EL (cell line): ENCODE results near the gene DAPL1.
A peak's percentile ranks its signal among the peaks of the same experiment; 100 is the strongest.

Experiments
- DNase-seq: peaks from one replicate; pipeline ENCODE4 v3.0.0-alpha.2; 2016

The DAPL1 gene, protein sequence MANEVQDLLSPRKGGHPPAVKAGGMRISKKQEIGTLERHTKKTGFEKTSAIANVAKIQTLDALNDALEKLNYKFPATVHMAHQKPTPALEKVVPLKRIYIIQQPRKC

DNA sequence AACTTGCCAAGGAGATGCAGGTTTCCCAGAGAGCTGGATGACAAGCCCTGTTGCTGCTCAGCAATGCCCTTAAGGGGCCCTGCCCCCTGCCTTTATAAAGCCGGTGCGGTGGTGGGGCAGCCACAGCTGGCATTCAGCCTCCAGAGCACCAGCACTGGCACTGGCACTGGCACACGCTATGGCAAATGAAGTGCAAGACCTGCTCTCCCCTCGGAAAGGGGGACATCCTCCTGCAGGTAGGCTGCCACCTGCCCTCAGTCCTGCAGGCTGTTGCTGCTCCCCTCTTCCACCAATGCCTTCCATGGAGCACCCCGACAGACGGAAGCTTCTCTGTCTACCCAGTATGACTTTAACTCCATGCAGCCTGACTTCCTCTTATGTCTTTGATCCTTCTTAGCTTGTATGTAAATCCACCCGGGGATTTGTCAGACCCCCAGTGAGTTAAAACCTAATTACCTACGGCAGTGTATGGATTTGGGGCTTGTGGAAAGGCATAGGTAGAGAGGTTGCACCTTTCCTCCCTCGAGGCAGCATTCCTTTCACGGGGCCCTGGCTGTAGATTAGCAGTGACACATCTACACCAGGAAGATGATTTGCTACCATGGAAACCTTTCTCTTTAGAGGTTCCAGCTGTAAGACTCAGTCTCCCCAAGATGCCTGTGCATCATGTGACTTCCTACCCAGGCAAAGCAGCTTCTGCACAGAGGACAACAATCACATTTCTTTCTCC is at the start of gene DAPL1:
Gene DAPL1, plus strand, starts transcription at position 123 of the 730 bp plus-strand sequence. Its CDS starts 56 bp downstream, at position 179.
- no peak for DNase-seq

DNA sequence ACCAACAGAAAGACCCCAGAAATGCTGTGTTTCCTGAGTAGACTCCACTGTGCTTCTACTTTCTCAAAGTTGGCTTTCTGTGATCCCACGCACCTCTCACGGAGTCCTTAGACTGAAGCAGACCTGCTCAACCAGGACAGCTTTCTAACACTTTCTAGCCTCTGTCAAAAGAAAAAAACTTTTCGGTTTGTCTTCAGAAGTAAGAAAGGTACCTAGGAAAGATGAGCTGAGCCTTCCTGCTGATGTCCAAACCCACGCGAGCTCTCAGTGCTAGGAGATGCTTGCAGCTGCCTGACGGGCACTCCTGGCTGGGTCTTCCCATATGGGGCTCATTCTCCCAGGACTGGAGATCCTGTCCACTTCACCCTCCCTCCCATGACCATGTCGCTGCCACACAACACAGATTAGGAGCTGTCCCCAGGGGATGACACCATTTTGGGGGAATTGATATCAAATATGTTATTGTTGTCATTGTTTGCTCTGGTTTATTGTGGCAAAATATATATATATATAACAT is 49.2 kb upstream of the DAPL1 start:
- no peak for DNase-seq

DNA sequence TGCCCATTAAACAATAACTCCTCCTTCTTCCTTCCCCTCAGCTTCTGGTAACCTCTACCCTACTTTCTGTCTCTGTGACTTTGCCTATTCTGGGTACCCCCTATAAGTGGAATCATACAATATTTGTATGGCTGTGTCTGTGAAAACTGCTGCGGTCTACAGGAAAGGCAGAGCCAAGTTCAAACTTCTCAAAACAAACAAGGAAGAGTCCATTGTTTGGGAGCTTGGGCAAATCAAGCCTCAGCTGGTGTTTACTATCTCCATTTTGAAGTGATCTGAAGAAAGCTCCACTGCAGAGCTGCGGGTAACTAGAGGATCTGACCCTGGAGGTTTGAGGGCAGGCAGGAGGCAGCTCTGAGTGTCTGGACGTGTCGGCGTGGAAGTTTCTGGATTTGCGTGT is 48.6 kb upstream of the DAPL1 start:
- no peak for DNase-seq

DNA sequence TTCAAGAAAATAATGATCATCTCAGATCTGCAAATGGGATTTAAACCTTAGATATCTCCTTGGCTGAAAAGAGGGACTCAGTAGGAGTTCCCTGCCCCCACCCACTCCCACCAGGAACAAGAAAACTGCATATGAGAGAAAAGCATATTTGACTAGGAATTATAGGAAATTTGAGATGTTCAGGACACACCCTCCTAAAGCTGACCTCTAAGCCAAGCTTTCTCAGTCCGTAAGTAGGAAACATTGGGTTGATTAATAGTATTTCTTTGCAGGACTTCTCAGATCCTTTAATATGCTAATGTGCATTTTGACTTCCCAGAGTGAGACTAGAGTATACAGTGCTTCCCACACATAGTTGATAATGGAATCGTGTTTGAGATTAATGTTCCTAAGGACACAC is 47.8 kb upstream of the DAPL1 start:
- DNase-seq: no peak

DNA sequence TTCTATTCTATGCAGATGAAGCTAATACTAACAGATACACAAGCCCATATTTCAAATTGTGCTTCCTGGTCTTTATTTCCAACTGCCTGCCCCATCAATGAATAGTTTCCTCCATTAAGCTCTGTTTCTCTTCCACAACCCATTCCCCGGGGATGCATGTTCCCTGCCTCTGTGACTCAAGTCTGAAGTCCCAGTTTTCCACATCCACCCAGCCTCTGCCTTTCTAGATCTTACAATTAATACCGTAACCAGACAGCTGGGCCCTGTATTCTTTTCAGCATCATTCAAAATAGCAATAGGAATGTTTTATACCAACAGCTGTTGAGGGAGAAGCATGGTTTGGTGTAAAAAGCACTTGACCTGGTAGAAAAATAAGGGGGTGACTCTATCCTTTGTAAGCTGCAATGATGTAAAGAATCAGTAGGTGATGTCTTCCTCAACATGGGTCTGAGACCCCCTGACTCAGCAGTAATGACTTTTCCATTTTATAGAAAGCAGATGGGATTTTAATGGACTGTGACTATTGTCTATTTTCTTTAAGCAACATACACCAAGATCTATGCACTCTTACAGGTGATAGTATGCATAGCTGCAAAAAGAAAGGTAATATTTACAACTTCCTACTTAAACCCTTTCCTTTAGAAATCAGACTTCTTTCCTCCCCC is 46.1 kb upstream of the DAPL1 start:
- DNase-seq: no peak

DNA sequence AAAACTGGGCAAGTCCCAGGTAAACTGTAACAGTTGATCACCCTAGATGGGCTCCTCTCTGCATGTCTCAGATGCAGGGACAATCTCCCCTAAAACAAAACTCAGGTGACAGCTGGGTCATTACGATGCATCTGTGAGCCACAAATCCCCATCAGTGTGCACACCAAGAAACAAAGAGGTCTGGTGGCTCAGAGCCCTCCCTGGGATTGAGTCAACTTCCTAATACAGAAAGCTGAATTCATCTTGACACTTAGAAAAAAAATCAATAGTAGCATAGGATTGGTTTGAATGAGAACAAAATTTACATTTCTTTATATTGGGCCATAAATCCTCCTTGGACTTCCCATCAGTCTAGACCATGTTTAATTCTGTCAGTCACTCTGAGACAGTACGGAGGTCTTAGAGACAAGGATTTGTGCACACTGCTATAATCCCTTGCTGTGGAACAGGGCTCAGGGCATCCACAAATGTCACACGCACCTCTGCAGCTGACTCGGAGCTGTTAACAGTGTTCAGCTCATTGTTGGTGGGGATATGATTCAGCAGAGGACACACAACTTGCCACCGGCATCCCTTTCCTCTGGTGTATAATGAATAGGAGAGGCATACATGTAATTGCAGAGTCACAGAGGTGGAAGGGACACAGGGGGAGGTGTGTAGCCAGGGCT is 44.5 kb upstream of the DAPL1 start:
- no peak for DNase-seq

DNA sequence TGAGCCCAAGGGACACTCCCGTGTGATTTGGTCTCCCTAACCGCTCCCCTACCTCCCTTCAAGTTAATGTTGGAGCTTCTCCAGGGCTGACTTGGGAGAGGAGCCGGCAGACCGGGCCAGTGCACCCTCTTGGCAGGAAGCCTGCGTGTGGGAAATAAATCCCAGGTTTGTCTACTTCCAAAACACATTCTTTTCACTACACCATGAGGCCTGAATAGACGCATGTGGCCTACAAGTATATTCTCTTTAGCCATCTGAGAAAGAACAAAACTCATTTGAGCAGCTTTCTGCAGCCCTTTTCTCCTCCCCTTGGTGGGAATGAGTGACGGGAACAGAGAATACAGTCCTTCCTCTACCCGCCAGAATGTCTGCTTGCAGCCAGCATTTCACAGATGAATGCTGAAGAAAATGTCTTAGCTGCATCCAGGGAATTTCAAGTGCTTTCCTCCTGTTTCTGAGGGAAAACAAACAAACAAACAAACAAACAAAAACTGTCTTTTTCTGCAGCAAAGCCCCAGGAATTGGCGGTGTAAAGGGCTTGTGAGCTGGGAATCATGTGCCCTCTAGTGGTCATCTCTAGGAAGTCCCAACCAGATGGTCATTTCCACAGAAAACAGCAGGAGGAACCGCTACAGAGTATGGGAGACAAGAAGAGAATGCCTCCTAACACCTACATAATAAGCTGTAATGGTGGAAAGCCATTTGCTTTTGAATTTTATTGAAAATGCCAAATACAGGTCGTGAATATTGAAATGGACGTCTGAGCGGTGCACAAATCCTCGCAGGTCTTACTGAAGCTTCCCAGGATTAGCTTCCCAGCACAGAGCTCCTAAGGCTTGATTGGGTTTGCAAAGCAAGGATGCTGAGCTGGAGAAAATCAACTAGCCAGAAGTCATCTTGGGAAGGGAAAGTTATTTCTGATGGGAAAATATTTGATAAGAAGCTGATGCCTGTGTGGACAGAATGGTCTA is 41.2 kb upstream of the DAPL1 start:
- DNase-seq: peak; percentile 61

DNA sequence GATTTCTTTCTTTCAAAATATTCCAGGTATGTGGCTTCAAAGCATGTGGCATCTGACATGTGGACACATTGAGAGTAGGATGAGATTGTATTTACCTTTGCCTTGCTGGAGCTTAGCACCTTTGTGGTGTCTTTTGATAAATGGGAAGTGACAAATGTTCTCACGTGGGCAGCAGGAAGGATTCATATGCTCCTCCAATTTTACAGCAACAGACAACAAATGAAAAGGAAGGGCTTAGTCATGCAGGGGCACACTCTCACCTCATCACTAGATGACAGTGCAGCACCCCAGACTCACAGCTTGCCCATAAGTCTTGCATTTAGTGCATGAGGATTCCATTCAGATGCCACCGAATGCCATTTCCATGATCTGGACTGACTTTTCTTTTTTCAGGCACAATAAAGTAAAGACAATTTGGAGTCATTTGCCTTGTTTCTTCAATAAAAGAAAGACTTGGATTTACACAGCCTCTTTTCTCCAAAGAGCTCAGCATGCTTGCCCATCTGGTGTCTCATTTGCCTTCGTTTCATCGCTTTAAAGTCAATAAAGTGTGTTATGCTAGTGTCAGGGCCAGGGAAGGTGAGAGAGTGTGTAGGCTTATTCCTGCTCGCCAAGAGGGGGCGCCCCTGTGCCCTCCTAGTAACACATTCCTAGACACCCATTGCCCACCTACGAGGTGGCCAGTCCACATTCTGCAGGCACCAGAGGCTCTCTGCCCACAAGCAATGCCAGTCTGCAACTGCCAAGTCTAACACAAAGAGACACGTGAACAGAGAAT is 39.6 kb upstream of the DAPL1 start:
- peak; percentile 13 for DNase-seq

DNA sequence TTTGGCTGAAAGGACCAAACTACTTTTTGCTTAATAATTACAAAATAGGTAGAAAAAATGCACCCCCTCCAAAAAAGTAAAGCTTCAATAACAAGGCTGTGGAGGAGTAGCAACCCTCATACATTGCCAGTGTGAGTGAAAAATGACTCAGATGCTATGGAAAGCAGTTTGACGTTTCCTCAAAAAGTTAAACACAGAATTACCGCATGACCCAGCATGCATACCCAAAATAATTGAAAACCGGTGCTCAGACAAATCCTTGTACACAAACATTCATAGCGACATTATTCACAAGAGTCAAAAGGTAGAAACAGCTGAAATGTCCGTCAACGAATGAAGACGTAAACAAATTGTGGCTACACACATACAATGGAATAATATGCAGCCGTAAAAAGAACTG is 38.8 kb upstream of the DAPL1 start:
- DNase-seq: no peak

DNA sequence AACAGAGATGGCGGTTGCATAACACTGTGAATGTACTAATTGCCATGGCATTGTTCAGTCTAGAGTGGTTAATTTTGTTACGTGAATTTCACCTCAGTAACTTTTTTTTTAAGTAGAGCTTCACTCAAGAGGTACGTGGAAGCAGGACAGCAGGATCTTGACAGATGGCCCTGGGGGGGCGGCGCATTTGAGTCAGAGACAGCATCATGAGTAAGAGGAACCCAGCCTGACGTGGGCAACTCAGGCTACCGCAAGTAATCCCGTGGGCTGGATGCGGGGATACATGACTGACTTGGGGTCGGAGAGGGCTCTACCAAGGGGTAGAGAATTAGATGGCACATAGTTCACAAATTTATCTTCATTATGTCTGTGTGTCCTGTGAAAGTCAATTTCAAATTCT is 38.1 kb upstream of the DAPL1 start:
- peak; percentile 34 for DNase-seq

DNA sequence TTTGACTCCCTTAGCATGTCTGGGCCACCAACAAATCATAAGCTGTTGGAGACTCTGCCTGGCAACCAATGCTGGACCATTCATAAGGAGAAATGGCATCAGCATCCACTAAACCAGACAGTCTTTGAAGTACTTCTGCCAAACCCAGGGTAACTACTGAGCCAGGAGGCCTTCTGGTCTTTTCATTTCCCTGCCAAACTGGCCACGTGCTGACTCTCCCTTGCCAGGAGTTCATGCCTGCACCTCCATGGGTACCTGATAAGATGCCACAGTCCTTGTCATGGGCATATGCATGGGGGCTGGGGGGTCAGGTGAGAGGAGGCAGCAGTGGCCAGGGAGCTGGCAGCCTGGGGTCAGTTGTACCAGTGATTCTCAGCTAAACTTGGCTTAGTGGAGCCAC is 34.2 kb upstream of the DAPL1 start:
- no peak for DNase-seq

DNA sequence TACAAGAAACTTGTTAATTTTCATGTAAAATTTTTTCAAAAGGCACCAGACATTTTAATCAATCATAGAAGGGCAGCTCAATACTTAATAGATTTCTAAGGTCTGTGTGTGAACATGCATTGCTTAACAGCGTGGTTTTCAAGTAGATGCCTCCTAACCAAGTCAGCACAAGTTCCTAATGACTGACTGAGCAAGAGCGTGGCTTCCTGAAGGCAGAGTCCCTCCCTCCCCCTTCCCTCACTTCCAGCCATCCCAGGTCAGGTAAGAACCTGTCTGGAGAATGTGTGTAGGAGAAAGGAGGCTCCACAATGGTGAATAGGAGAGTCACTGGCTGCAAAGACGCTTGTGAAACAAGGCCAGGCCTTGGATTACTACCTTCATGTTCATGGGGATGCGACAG is 33.5 kb upstream of the DAPL1 start:
- DNase-seq: peak; percentile 37

DNA sequence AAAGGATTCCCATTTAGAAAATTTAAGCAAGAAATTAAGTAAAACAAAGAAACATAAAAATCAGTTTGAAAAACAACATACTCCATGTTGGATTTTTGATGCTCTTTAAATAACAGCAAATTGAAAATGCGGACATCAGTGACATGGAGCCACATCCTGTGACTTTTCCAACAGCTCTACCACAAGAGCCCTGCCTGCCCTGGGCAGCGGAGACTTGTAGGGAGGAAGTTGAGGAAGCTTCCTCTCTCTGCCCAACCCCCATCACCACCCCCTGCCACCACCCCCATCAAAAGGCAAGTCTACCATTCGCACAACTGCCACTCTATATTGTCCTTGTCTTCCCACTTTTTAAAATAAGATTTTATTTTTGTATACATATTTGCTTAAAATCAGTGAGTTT is 32.8 kb upstream of the DAPL1 start:
- no peak for DNase-seq

DNA sequence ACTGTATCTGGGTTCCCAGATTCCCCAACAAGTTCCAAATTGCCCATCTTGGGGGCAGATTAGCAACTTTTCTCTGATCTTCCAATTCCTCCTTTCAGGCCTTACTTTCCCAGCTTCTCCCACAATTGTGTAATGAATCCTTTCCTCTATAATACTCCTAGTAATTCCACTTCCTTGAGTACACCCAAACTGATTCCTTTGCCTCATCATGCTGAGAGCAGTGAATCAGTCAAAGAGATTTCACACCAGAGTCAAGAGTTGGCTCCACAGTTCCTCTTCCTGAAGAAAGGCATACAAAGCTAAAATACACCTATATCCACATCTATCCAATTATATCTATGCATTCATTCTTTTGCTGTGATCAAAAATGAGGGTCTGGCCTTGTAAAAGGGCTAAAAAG is 28.6 kb upstream of the DAPL1 start:
- no peak for DNase-seq

DNA sequence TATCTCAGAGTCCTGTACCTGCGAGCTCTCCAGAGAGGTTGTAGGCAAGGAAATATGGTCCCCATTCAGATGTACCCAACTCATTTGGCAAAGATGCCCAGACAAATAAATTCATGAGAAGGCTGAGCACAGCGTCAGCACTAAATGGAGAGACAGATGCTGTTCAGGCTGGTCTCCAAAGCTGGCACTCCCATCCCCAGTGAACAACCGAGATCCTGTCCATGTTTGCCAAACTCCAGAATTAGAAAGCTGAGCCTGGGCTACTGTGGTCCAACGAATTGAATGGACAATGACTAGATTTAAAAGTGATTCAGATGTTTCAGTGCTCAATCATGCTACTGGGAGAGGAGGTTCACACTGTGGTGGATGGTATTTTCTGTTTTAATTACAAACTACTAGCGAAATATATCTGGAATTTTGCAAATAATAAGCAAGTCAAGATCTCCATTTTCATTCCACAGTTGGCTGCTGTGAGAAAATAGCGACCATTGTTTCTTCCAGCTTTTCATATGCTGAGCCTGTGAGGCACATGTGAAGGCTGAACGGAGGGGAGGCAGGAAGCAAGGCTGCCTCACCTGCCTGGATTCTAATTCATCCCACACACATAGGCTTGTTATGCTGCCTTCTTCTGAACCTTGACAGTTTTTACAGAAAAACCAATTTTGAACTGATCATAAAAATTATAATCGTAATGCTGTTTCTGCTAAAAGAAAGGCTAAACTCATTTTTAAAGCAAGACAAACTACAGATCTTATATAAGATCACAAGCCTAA is 22.6 kb upstream of the DAPL1 start:
- no peak for DNase-seq

DNA sequence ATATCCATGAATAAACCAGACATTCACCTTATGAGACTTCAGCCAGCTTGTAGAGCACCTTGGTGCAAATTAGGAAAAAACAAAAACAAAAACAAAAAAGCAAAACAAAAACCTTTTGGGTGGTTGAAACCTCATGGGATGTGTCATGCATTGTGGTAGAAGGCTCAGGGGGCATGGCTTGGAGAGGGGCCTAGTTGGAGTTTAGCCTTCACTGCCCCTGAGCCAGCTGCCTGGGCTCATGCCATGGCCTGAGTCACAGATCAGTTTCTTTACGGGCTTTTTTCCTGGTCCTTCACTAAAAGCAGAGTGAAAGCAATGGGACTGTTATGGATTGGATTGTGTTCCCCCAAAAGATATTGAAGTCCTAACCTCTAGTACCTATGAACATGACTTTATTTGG is 22.0 kb upstream of the DAPL1 start:
- DNase-seq: peak; percentile 55

DNA sequence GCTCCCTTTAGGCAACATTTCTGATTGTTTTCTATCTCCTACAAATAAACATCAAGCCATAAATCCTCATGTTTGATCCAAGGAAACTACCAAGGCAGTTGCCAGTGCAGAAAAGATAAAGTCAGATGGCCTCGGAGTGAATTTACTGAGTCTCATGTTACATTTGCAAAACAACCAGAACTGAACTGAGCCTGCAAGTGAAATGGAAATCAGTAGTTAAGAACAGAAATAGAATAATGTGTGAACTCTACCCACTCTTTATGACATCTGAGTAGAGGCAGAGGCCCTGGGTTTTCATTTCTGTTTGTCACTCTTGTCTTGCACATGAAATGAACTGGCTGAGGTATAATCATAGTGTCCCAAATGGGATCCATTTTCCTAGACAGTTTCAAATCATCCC is 20.4 kb upstream of the DAPL1 start:
- no peak for DNase-seq

DNA sequence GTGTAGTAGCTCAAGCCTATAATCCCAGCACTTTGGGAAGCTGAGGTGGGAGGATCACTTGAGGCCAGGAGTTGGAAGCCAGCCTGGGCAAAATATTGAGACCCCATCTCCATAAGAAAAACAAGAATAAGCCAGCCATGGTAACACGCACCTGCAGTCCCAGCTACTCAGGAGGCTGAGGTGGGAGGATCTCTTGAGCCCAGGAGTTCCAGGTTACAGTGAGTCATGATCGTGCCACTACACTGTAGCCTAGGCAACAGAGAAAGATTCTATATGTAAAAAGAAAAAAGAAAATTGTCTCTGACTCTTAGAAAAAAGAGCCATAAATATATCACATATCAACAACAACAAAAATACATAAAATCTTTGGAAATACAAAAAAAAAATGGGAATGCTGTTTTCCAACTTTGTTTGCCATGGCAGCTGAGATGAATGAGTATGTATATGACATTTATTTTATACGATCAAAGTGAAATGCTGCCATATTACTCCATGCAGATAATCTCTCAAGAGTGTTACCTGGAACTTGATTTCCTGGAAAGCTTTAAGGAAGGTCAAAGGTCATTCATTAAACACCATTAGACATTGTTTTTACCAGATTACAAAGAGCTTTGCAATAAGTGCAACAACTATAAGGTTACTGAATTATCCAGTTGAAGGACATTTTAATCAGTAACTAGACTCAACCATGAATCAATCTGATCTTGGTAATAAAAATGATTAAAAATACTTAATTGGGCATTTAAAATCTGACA is 19.7 kb upstream of the DAPL1 start:
- DNase-seq: no peak

DNA sequence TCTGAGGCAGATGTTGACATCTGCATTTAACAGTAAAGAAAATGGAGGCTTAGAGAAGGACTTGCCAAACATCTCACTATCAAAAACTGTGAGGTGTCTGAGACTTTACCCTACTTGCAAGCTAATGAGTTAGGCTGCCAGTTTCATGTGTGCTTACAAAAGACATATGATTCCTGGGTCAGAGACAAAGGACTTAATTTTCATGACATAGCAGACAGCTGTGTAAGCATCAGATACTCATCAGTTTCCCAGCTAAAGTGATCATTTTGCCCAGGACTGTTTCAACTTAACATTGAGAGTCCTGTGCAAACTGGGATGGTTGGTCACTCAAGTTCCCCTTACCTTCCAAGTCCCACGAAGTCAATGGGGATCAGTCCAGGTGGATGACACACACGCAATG is 18.9 kb upstream of the DAPL1 start:
- DNase-seq: no peak

DNA sequence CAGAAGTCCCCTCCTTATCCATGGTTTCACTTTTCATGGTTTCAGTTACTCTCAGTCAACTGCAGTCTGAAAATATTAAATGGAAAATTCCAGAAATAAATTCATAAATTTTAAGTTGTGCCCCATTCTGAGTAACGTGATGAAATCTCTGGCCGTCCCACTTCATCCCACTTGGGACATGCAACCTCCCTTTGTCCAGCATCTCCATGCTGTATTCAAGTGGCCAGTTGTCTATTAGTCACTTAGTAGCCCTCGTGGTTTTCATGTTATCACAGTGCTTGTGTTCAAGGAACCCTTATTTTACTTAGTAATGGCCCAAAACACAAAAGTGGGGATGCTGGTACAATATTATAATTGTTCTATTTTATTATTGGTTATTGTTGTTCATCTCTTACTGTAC is 18.0 kb upstream of the DAPL1 start:
- no peak for DNase-seq
